Gastrocnemius medialis (tissue), 4 donors: ENCODE measurements around the gene ZFYVE28.

Source experiments
- POLR2A ChIP-seq, 2 donors: fragments of 450-650 bp; IDR thresholded peaks; one replicate each; pipeline ENCODE4 v1.6.1; 2017; ENCODE audit warnings: antibody characterized with exemption in 2 of 2, mild to moderate bottlenecking in 2 of 2, moderate library complexity in 2 of 2
- TF ChIP-seq, protein P1 (sequence below), 5 experiments: fragments of 450-650 bp in 3 of 5; fragments of 200-600 bp in 2 of 5; sonication (generic) in 2 of 5; IDR thresholded peaks in 4 of 5; conservative IDR thresholded peaks in 1 of 5; 1 replicate in 4 of 5; 2 replicates in 1 of 5; pipeline ENCODE4 v1.5.1; 2016 to 2019; ENCODE audit warnings: antibody characterized with exemption in 5 of 5, mild to moderate bottlenecking in 3 of 5, moderate library complexity in 3 of 5

DNA sequence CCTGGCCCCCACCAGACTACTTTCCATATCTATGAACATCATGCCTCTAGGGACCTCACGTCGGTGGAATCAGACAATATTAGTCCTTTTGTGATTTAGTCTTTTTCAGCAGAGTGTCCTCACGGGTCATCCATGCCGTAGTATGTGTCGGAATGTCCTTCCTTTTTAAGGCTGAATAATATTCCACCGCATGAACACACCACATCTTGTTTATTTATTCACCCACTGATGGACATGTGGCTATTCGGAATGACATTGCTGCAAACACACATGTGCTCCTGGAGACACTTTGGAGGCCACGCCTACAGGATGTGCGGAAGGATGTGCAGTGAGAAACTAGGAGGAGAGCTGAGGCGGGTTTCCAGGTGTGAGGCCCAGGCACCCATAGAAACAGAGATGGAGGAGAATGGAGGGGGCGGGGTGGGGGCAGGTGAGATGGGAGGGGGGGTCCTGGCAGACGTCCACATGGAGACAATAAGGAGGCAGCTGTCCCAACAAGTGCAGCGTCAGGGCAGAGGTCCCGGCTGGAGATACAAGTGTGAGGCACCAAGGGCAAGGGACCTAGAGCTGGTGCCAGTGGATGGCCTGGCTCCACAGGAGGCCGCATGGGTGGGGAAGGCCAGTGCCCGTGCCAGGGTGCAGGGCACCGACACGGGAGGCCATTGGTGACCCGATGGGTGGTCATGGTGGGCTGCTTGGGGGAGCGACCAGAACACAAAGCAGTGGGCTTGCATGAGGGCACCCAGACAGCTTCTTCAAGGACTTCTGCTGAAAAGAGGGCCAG, 20.7 kb downstream of the ZFYVE28 start:
- TF ChIP-seq, protein P1, sequence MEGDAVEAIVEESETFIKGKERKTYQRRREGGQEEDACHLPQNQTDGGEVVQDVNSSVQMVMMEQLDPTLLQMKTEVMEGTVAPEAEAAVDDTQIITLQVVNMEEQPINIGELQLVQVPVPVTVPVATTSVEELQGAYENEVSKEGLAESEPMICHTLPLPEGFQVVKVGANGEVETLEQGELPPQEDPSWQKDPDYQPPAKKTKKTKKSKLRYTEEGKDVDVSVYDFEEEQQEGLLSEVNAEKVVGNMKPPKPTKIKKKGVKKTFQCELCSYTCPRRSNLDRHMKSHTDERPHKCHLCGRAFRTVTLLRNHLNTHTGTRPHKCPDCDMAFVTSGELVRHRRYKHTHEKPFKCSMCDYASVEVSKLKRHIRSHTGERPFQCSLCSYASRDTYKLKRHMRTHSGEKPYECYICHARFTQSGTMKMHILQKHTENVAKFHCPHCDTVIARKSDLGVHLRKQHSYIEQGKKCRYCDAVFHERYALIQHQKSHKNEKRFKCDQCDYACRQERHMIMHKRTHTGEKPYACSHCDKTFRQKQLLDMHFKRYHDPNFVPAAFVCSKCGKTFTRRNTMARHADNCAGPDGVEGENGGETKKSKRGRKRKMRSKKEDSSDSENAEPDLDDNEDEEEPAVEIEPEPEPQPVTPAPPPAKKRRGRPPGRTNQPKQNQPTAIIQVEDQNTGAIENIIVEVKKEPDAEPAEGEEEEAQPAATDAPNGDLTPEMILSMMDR (IDR thresholded peaks at IDR 0.05 in 4 of 5, conservative IDR thresholded peaks at IDR 0.05 in 1 of 5) = no peak
- TF ChIP-seq POLR2A (IDR thresholded peaks at IDR 0.05) = no peak
